OCI-LY3 (cell line): ENCODE data around the gene NAE1.

Experiments
- H2AFZ ChIP-seq: fragments of 200-600, 300-600 bp; shearing (Covaris generic); 2 replicates; pipeline ENCODE4 v1.6.0; 2014; ENCODE audit warnings: antibody characterized with exemption, low read depth, low read length
- H3K27ac ChIP-seq: fragments of 200-600, 300-600 bp; sonication (generic); 2 replicates; pipeline ENCODE4 v1.5.1; 2014; ENCODE audit warnings: mild to moderate bottlenecking, low read length, moderate library complexity, mixed read lengths
- H3K27me3 ChIP-seq: fragments of 200-600, 300-600 bp; sonication (generic); 2 replicates; pipeline ENCODE4 v1.6.1; 2014; ENCODE audit warnings: low read depth, low read length, mixed read lengths
- H3K36me3 ChIP-seq: fragments of 200-600, 300-600 bp; sonication (generic); replicated peaks from 2 replicates; pipeline ENCODE3; 2014; ENCODE audit warnings: low read depth, low read length, mixed read lengths
- H3K4me1 ChIP-seq: fragments of 300-600, 200-600 bp; sonication (generic); 2 replicates; pipeline ENCODE4 v1.6.1; 2014; ENCODE audit warnings: low read length, mixed read lengths
- H3K4me2 ChIP-seq: fragments of 200-600, 300-600 bp; sonication (generic); 2 replicates; pipeline ENCODE4 v1.6.1; 2014; ENCODE audit warnings: low read length, mixed read lengths
- H3K4me3 ChIP-seq: fragments of 300-600, 200-600 bp; sonication (generic); 2 replicates; pipeline ENCODE4 v1.5.1; 2014; ENCODE audit warnings: antibody characterized with exemption, mild to moderate bottlenecking, low read length, moderate library complexity
- H3K79me2 ChIP-seq: fragments of 300-600, 200-600 bp; shearing (Covaris generic); 2 replicates; pipeline ENCODE4 v1.6.1; 2014; ENCODE audit warnings: mild to moderate bottlenecking, low read length, mixed read lengths
- H3K9ac ChIP-seq: fragments of 300-600, 200-600 bp; shearing (Covaris generic); 2 replicates; pipeline ENCODE4 v1.6.0; 2014; ENCODE audit warnings: mild to moderate bottlenecking, low read length, moderate library complexity
- H3K9me3 ChIP-seq: fragments of 200-600, 300-600 bp; shearing (Covaris generic); 2 replicates; pipeline ENCODE4 v1.6.1; 2014; ENCODE audit warnings: low read length, mixed read lengths; ENCODE audit not compliant: insufficient read depth
- H4K20me1 ChIP-seq: fragments of 200-600, 300-600 bp; sonication (generic); 2 replicates; pipeline ENCODE4 v1.6.1; 2016; ENCODE audit warnings: low read length, mixed read lengths; ENCODE audit not compliant: insufficient read depth
- CTCF ChIP-seq: fragments of 200-600, 300-600 bp; sonication (generic); IDR thresholded peaks from 2 replicates; pipeline ENCODE4 v1.5.1; 2014; ENCODE audit warnings: antibody characterized with exemption, low read length, low read depth
- EZH2phosphoT487 ChIP-seq: fragments of 200-600 bp; shearing (Covaris generic); IDR thresholded peaks from 2 replicates; pipeline ENCODE4 v1.6.1; 2018; ENCODE audit warnings: antibody characterized with exemption, mixed run types, low read depth

Gene NAE1

GRCh38 chr16:66830422-66831404 lies at the start of gene NAE1:
TSS of gene NAE1 (minus strand) at chr16:66830976. CDS start at chr16:66830899, 77 bp downstream.
- peak within 1 kb of the TSS; percentile 83 for H3K4me3 ChIP-seq
- peaks cover 17% of the 10 kb centered on the region for H3K36me3 ChIP-seq
- TF ChIP-seq EZH2phosphoT487, result no peak
- TF ChIP-seq CTCF, result peak; percentile 90
- H2AFZ ChIP-seq, result peak within 1 kb of the TSS; percentile 92
- peak within 1 kb of the TSS; percentile 33; the same call in 1 of the 2 replicates for H3K27ac ChIP-seq
- no peaks in the 10 kb centered on the region for H3K9me3 ChIP-seq
- H3K27me3 ChIP-seq, result no peaks in the 10 kb centered on the region
- H3K4me1 ChIP-seq, result peaks cover 28% of the 10 kb centered on the region
- H3K9ac ChIP-seq, result peak within 1 kb of the TSS; percentile 77
- H4K20me1 ChIP-seq, result peaks cover 31% of the 10 kb centered on the region
- peaks cover 48% of the 10 kb centered on the region for H3K79me2 ChIP-seq
- H3K4me2 ChIP-seq, result peak within 1 kb of the TSS; percentile 87

GRCh38 chr16:66878067-66878466 lies 47.3 kb upstream of the NAE1 start:
- H3K4me2 ChIP-seq, result no peak overlapping the region
- peaks cover 2% of the 10 kb centered on the region for H3K36me3 ChIP-seq
- H3K9ac ChIP-seq, result no peak overlapping the region
- H4K20me1 ChIP-seq, result no peaks in the 10 kb centered on the region
- no peak overlapping the region for H3K4me3 ChIP-seq
- no peak overlapping the region for H3K27ac ChIP-seq
- H3K4me1 ChIP-seq, result peaks cover 18% of the 10 kb centered on the region
- TF ChIP-seq CTCF (no peak), EZH2phosphoT487 (no peak)
- H3K27me3 ChIP-seq, result no peaks in the 10 kb centered on the region
- H2AFZ ChIP-seq, result no peak overlapping the region
- H3K79me2 ChIP-seq, result peaks cover 21% of the 10 kb centered on the region
- no peaks in the 10 kb centered on the region for H3K9me3 ChIP-seq

GRCh38 chr16:66874079-66874775 lies 43.5 kb upstream of the NAE1 start:
- no peaks in the 10 kb centered on the region for H3K79me2 ChIP-seq

More at GRCh38 chr16:66874079-66874775, 43.5 kb upstream of the NAE1 start:
- H3K9me3 ChIP-seq, result no peaks in the 10 kb centered on the region
- H4K20me1 ChIP-seq, result no peaks in the 10 kb centered on the region
- no peak overlapping the region for H3K9ac ChIP-seq
- no peak overlapping the region for H3K27ac ChIP-seq
- no peak overlapping the region for H3K4me3 ChIP-seq
- no peak overlapping the region for H2AFZ ChIP-seq
- peaks cover 12% of the 10 kb centered on the region; the same call in 1 of the 2 replicates for H3K4me1 ChIP-seq
- no peaks in the 10 kb centered on the region for H3K36me3 ChIP-seq
- no peak for TF ChIP-seq CTCF
- TF ChIP-seq EZH2phosphoT487, result no peak
- no peak overlapping the region for H3K4me2 ChIP-seq
- peaks cover 5% of the 10 kb centered on the region; the same call in 1 of the 2 replicates for H3K27me3 ChIP-seq
